IMR-90 (cell line): ENCODE results near the gene FOXK2.

ENCODE experiments used
- MAZ ChIP-seq: IDR thresholded peaks from 2 replicates; pipeline ENCODE4 v1.6.1; 2012; ENCODE audit warnings: low read depth, mild to moderate bottlenecking, low read length, improper control_type of control experiment, moderate library complexity, borderline replicate concordance
- POLR2A ChIP-seq: IDR thresholded peaks from 2 replicates; pipeline ENCODE4 v1.6.1; 2012; ENCODE audit warnings: mild to moderate bottlenecking, low read depth, low read length
- SMC3 ChIP-seq: fragments of 150-350 bp; IDR thresholded peaks from 2 replicates; pipeline ENCODE4 v1.6.1; 2016; ENCODE audit warnings: low read depth, mild to moderate bottlenecking, antibody characterized with exemption, low read length, moderate library complexity
- USF2 ChIP-seq: fragments of 150-350 bp; IDR thresholded peaks from 2 replicates; pipeline ENCODE4 v1.6.1; 2017; ENCODE audit warnings: mild to moderate bottlenecking, antibody characterized with exemption, low read length, low read depth
- TF ChIP-seq, protein P1 (sequence below): conservative IDR thresholded peaks from 2 replicates; pipeline ENCODE4 v1.5.1; 2012; ENCODE audit warnings: mild to moderate bottlenecking, low read depth, low read length, improper control_type of control experiment

- TF ChIP-seq POLR2A, result no peak
- no peak for TF ChIP-seq SMC3
- no peak for TF ChIP-seq MAZ
- TF ChIP-seq, protein P1, sequence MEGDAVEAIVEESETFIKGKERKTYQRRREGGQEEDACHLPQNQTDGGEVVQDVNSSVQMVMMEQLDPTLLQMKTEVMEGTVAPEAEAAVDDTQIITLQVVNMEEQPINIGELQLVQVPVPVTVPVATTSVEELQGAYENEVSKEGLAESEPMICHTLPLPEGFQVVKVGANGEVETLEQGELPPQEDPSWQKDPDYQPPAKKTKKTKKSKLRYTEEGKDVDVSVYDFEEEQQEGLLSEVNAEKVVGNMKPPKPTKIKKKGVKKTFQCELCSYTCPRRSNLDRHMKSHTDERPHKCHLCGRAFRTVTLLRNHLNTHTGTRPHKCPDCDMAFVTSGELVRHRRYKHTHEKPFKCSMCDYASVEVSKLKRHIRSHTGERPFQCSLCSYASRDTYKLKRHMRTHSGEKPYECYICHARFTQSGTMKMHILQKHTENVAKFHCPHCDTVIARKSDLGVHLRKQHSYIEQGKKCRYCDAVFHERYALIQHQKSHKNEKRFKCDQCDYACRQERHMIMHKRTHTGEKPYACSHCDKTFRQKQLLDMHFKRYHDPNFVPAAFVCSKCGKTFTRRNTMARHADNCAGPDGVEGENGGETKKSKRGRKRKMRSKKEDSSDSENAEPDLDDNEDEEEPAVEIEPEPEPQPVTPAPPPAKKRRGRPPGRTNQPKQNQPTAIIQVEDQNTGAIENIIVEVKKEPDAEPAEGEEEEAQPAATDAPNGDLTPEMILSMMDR, result no peak
- no peak for TF ChIP-seq USF2
Observed at GRCh38 chr17:82588266-82589175, 69.0 kb downstream of the FOXK2 start.
